Mucosa of gallbladder (tissue), 1 donor: ENCODE results near the gene RHOXF2B. TPM values are rescaled to one million over a fixed set of nuclear protein-coding genes. Genes with fewer than 3 reads are reported as not detected.
"Not testable (repeated sequence)": the region's sequence is repeated elsewhere in the genome, so short reads cannot be mapped to it uniquely, and the experiment has no call there.

ENCODE experiments used
- DNase-seq: peaks from one replicate; pipeline ENCODE4 v3.0.0-alpha.2; 2020; ENCODE audit warnings: low spot score
- total RNA-seq: library from RNA; stranded (reverse); gene quantifications from one replicate; pipeline ENCODE4 v1.2.1, GENCODE V29; 2021
- donor health status: DM: no; HTN: no; CAD: no.

Gene RHOXF2B
- not detected for total RNA-seq

GRCh38 chrX:120077590-120077989 is at the start of gene RHOXF2B:
RHOXF2B (minus strand) TSS chrX:120077690; CDS start chrX:120077552, 138 bp downstream.
- DNase-seq = not testable (repeated sequence)

GRCh38 chrX:120125444-120125843 is 48.0 kb upstream of the RHOXF2B start:
- DNase-seq = no peak

DNA sequence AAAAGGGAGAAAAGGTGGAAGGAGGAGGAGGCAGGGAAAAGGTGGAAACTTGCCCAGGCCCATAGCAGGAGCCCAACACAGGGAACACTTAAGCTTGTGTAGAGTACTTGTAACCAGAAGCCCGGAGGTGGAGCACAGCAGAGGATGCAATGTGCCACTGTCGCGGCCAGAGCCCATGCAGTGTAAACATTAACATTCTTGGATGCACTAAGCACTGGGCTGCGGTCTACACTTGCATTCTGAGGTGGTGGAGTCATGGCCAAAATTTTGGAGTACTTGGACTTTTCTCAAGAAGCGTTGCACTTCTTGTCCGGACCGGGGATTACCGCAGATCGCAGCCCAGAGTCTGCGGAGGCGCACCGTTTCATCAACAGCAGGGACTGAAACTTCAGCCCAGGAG is 42.7 kb upstream of the RHOXF2B start:
- DNase-seq = no peak

GRCh38 chrX:120115438-120115963 is 38.0 kb upstream of the RHOXF2B start, which contains the start of gene RHOXF1:
RHOXF1 (minus strand) TSS chrX:120115913; CDS start chrX:120115862, 51 bp downstream.
- no peak for DNase-seq

DNA sequence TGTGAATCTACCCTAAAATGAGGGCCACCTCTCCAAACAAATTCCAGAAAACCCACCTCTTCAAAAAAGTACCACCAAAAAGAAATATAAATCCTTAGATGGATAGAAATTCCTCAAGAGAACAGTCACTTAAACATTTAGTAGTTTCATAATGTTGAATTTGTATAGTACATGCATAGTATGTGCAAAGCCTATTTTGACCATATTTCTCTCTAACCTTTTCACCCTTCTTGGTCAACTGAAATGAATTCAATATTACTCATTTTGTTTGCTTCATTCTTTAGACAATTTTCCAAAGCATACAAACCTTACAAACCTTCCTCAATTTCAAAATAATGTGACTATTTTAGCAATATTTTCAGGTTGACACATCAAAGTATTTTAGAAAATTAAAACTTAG is 34.1 kb upstream of the RHOXF2B start:
- DNase-seq = no peak

GRCh38 chrX:120109378-120109777 is 31.9 kb upstream of the RHOXF2B start:
- no peak for DNase-seq

DNA sequence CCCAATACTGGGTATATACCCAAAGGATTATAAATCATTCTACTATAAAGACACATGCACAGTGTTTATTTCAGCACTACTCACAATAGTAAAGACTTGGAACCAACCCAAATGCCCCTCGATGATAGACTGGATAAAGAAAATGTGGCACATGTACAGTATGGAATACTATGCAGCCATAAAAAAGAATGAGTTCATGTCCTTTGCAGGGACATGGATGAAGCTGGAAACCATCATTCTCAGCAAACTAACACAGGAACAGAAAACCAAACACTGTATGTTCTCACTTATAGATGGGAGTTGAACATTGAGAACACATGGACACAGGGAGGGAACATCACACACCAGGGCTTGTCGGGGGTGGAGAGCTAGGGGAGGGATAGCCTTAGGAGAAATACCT is 27.2 kb upstream of the RHOXF2B start:
- DNase-seq = not testable (repeated sequence)

GRCh38 chrX:120101057-120101456 is 23.6 kb upstream of the RHOXF2B start:
- DNase-seq = not testable (repeated sequence)

DNA sequence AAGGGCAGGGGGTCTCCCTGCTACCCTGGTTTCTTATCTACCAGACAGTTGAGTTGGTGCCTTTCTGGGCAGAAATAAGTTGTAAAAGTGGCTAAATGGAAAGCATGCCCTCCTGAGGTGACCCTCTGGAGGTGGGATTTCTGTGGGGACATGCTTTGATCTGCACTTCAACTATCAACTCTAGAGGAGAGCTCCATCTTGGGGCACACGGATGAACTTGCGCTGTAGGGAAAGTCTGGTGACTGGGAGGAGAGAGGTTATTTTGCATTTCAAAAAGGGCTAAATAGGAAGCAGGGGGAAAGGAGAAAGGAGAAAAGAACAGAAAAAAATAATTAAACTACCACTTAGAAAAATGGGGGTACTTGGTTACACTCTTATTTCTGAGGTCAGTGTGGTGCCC is 12.7 kb upstream of the RHOXF2B start:
- no peak for DNase-seq

DNA sequence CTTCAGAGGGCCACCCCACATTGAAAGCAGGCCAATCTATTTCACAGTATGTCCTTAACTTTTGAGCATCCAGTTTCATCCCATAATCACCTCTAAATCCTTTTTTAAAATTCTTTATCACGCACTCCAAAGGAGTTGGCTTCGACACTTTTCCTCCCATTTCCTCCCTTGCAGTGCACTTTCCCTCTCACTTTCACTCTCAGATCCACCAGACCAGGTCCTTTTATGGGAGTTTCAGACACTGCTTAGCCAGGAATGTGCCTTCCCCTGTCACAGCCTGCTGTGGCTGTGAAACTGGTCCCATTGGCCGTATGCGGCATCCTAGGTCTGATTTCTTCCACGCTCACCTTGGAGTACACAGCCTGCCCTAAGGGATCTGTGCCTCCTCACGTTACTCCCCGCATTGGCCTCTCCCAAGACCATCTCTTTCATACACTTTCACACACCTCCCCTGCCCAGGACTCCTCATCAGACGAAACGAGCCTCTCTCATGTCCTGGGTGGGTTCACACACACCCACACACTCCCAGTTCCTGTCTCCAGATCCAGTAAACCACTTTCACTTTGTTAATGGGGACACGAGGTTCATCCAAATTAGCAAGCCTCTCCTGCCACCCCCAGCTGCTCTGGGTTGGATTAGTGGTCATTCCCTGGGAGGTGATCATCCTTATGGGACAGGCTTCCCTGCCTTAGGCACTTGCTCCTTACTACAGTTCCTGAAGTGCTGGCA is 10.0 kb upstream of the RHOXF2B start:
- DNase-seq = no peak

GRCh38 chrX:120085553-120086185 is 8.2 kb upstream of the RHOXF2B start:
- DNase-seq = not testable (repeated sequence)

DNA sequence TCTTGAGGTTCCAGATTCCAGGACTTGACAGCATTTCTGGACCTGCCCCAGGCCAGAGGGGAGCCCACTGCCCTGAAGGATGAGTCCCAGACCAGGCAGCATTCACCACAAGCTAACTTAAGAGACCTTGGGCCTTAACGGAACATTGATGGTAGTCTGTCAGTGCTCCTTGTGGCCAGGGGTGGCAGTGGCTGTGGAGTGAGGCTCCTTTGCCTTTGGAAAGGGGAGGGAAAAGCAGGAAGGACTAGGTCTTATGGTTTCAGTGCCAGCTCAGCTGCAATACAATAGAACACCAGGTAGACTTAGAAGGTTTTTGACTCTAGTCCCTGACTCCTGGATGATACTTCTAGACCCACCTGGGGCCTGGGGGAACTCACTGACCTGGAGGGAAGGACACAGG is 11.3 kb downstream of the RHOXF2B start:
- DNase-seq = not testable (repeated sequence)

- not testable (repeated sequence) for DNase-seq
Observed at GRCh38 chrX:120042712-120043111, 34.8 kb downstream of the RHOXF2B start.

GRCh38 chrX:120042247-120042646 is 35.2 kb downstream of the RHOXF2B start:
- DNase-seq = not testable (repeated sequence)

DNA sequence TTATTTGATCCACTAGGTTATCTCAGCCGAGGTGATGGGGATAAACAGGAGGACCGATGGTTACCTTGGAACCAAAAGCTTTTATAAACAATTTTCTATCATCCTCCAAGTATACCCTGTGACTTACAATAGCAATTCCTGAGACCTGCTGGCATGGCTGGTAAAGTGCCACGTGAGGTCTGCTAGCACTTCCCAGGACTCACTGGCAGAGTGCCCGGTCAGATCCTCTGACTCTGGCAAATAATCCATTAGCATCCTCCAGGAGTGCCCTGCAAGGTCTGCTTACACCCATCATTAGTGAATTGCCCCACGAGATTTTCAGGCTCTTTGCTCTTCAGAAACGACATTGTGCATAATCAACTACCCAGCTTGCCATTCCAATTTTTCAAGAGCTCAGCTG is 37.3 kb downstream of the RHOXF2B start:
- DNase-seq = not testable (repeated sequence)

GRCh38 chrX:120039087-120039733 is 38.3 kb downstream of the RHOXF2B start:
- not testable (repeated sequence) for DNase-seq

DNA sequence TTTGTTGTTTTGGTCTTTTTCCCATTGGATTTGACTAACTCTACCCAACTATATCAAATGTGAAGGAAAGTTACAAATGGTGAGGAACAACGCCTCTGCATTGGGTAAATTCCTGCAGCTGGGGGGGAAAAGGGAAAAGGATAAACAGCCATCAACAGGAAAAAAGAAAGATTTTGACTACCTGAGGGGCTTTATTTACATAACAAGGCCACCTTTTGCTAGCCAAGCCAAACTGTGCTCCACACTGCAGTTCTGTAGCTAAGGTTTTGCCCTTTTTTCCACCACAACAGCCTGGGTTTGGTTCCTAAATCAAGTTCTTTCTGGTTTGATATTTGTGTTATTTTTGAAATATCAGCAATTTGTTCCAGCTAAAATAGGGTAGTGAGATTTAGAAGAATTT is 40.8 kb downstream of the RHOXF2B start:
- no peak for DNase-seq

GRCh38 chrX:120035522-120036309 is 41.8 kb downstream of the RHOXF2B start:
- peak; percentile 22 for DNase-seq

- no peak for DNase-seq
Observed at GRCh38 chrX:120029354-120029753, 48.1 kb downstream of the RHOXF2B start.

- DNase-seq = no peak
Observed at GRCh38 chrX:120023259-120023658, 54.2 kb downstream of the RHOXF2B start.

DNA sequence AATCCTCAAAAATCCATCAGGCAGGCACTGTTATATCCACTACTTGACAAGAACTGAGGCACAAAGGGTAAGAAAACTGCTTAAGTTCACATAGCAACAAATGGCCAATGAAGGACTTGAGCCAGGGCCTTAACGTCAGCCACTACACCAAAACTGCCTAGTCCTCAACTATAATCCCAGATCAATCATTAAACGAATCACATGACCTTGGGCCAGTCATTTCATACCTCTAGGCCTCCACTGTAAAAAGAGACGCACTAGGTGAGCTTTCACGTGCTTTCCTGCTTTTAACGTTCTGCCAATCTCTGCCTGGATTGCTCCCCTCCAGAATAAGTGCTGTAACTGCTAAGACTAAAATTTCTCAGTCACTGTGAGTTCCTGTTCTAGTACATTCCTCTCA is 54.7 kb downstream of the RHOXF2B start:
- no peak for DNase-seq
